ENCODE data around the gene CEP120.

- no peak for TF ChIP-seq EZH2 (IDR thresholded peaks at IDR 0.05; ENCODE audit: insufficient read depth, poor library complexity, severe bottlenecking)
- TF ChIP-seq EZH2phosphoT487 (IDR thresholded peaks at IDR 0.05; ENCODE audit: insufficient read depth, low read depth) = no peak
Observed at GRCh38 chr5:123359454-123360200, 63.6 kb downstream of the CEP120 start.
